K562 (cell line): ENCODE results near the gene NUP188. TPM values are rescaled to one million over a fixed set of nuclear protein-coding genes. Genes with fewer than 3 reads are reported as not detected.
A peak's percentile ranks its signal among the peaks of the same experiment; 100 is the strongest.

Experiments used
- BRD9 ChIP-seq: fragments of 450-650 bp; IDR thresholded peaks from 2 replicates; pipeline ENCODE4 v1.6.1; 2018; ENCODE audit warnings: low read depth; ENCODE audit not compliant: partially characterized antibody
- ELF2 ChIP-seq: fragments of 250-450 bp; sonication (Bioruptor Pico); IDR thresholded peaks from 2 replicates; pipeline ENCODE4 v1.5.0; 2021; ENCODE audit warnings: mild to moderate bottlenecking
- ETV6 ChIP-seq, 3 experiments: fragments of 150-350 bp in 1 of 3; sonication (generic) in 1 of 3; formaldehyde crosslinking in 1 of 3; IDR thresholded peaks; 2 replicates each; pipeline versions ENCODE4 v1.6.1 to v1.8.0; 2014 to 2022; ENCODE audit warnings: borderline replicate concordance in 2 of 3, low read depth in 2 of 3, antibody characterized with exemption in 1 of 3, low read length in 1 of 3, mild to moderate bottlenecking in 1 of 3, missing genetic modification reagents in 1 of 3
- GABPB2 ChIP-seq: fragments of 250-450 bp; sonication (Bioruptor Pico); conservative IDR thresholded peaks from 2 replicates; pipeline ENCODE4 v1.5.1; 2021; ENCODE audit warnings: mild to moderate bottlenecking
- KLF13 ChIP-seq: fragments of 450-650 bp; IDR thresholded peaks from 2 replicates; pipeline ENCODE4 v1.6.1; 2016; ENCODE audit warnings: missing genetic modification characterization, low read depth, mild to moderate bottlenecking, missing compliant biosample characterization, moderate library complexity, borderline replicate concordance
- MBD2 ChIP-seq: sonication (generic); IDR thresholded peaks from 2 replicates; pipeline ENCODE4 v1.6.1; 2016; ENCODE audit warnings: low read depth, borderline replicate concordance
- NFE2 ChIP-seq: IDR thresholded peaks from 2 replicates; pipeline ENCODE4 v1.6.1; 2014; ENCODE audit warnings: antibody characterized with exemption, low read depth
- PHTF2 ChIP-seq: fragments of 250-450 bp; sonication (Bioruptor Pico); IDR thresholded peaks from 2 replicates; pipeline ENCODE4 v1.5.0; 2021; ENCODE audit warnings: mild to moderate bottlenecking
- RAD21 ChIP-seq, 2 experiments: fragments of 250-450 bp in 1 of 2; fragments of 450-650 bp in 1 of 2; sonication (Bioruptor Pico) in 1 of 2; formaldehyde crosslinking in 1 of 2; IDR thresholded peaks in 1 of 2; conservative IDR thresholded peaks in 1 of 2; 2 replicates each; pipeline versions ENCODE4 v1.4.0 to v1.8.0; 2020 to 2022; ENCODE audit warnings: mild to moderate bottlenecking in 2 of 2, moderate library complexity in 1 of 2
- RNF2 ChIP-seq: sonication (generic); IDR thresholded peaks from 2 replicates; pipeline ENCODE4 v1.6.1; 2016
- SIX5 ChIP-seq, 2 experiments: IDR thresholded peaks; 2 replicates each; pipeline ENCODE4 v1.6.1; 2011; ENCODE audit warnings: low read length in 2 of 2, borderline replicate concordance in 1 of 2, low read depth in 1 of 2, mild to moderate bottlenecking in 1 of 2, moderate library complexity in 1 of 2; ENCODE audit not compliant: insufficient read depth in 1 of 2
- TARDBP ChIP-seq: fragments of 450-650 bp; IDR thresholded peaks from 2 replicates; pipeline ENCODE4 v1.6.1; 2016
- YBX1 ChIP-seq: fragments of 450-650 bp; IDR thresholded peaks from 2 replicates; pipeline ENCODE4 v1.7.1; 2016; ENCODE audit warnings: mild to moderate bottlenecking
- ZBTB26 ChIP-seq: fragments of 450-650 bp; formaldehyde crosslinking; IDR thresholded peaks from 2 replicates; pipeline ENCODE4 v1.4.0; 2022; ENCODE audit warnings: missing genetic modification characterization
- ZNF174 ChIP-seq: fragments of 250-450 bp; sonication (Bioruptor Pico); IDR thresholded peaks from 2 replicates; pipeline ENCODE4 v1.4.0; 2020; ENCODE audit warnings: mild to moderate bottlenecking
- ZNF592 ChIP-seq: fragments of 450-650 bp; IDR thresholded peaks from 2 replicates; pipeline ENCODE4 v1.6.1; 2017; ENCODE audit warnings: antibody characterized with exemption, mild to moderate bottlenecking
- ZNF609 ChIP-seq: sonication (generic); formaldehyde crosslinking; IDR thresholded peaks from 2 replicates; pipeline ENCODE4 v1.8.1; 2023; ENCODE audit warnings: missing genetic modification reagents, mild to moderate bottlenecking, borderline replicate concordance
- polyA plus RNA-seq, 8 experiments: library from polyadenylated mRNA; depleted of rRNA in 4 of 8; stranded (reverse) in 5 of 8; unstranded in 3 of 8; fragments of >200 nt; fragmentation: Nextera tagmentation in 2 of 8; fragmentation: Illumina TruSeq in 1 of 8; extraction: Ambion mirVana in 2 of 8; extraction: Trizol in 1 of 8; gene quantifications; 2 replicates each; pipeline versions ENCODE4 v1.2.1 to v1.2.3, GENCODE V29; 2011 to 2014; ENCODE audit warnings: inconsistent platforms in 1 of 8, missing spikeins in 1 of 8
- total RNA-seq, 7 experiments: library from RNA; depleted of rRNA in 6 of 7; stranded (reverse); fragments of >200 nt in 6 of 7; fragmentation: Illumina TruSeq in 2 of 7; extraction: Trizol in 2 of 7; gene quantifications; 2 replicates each; pipeline versions ENCODE4 v1.2.1 to v1.2.3, GENCODE V29; 2011 to 2021; ENCODE audit warnings: low replicate concordance in 1 of 7

NUP188 gene
- total and polyA plus RNA-seq, 9 of the 15 experiments (the other 6 are each of a cell fraction or from before 2014, with no cell fraction given) = 11.7 to 135 (median 70.6) TPM

GRCh38 chr9:129036241-129036922 is 88.9 kb downstream of the NUP188 start, which contains the start of gene MIGA2 (continued):
- TF ChIP-seq ZNF609 (CRISPR knock-in tag) = no peak
- no peak for TF ChIP-seq ETV6 (IDR thresholded peaks at IDR 0.05; ENCODE audit: borderline replicate concordance in 1 of 2, low read depth in 2 of 2, low read length in 1 of 2)
- TF ChIP-seq ETV6 (CRISPR knock-in tag; IDR thresholded peaks at IDR 0.05; ENCODE audit: borderline replicate concordance) = no peak
- TF ChIP-seq TARDBP = no peak
- TF ChIP-seq GABPB2 (CRISPR knock-in tag) = no peak
- no peak for TF ChIP-seq NFE2
- no peak for TF ChIP-seq SIX5 (IDR thresholded peaks at IDR 0.05; ENCODE audit: borderline replicate concordance in 1 of 2, insufficient read depth in 1 of 2, low read depth in 1 of 2, low read length in 2 of 2)
- no peak for TF ChIP-seq ZNF592
- TF ChIP-seq ELF2 (CRISPR knock-in tag) = no peak
- TF ChIP-seq ZBTB26 (CRISPR knock-in tag) = no peak
- TF ChIP-seq KLF13 = no peak
- TF ChIP-seq BRD9 = no peak
- no peak for TF ChIP-seq PHTF2 (CRISPR knock-in tag)
- TF ChIP-seq ZNF174 (CRISPR knock-in tag) = no peak
- no peak for TF ChIP-seq RNF2
- peak; percentile 73 for TF ChIP-seq MBD2
- no peak for TF ChIP-seq RAD21 (CRISPR knock-in tag; conservative IDR thresholded peaks at IDR 0.05 in 1 of 2, IDR thresholded peaks at IDR 0.05 in 1 of 2)
- TF ChIP-seq YBX1 = no peak
